CD4-positive, CD25-positive, alpha-beta regulatory T cell (primary cell): ENCODE data around the gene HELQ. TPM values are rescaled to one million over a fixed set of nuclear protein-coding genes. Genes with fewer than 3 reads are reported as not detected.

Experiments used
- ATAC-seq, 2 donors: fragments of 150-1000 bp; cut with Tn5 transposase; one replicate each; pipeline ENCODE4 v1.10.0; 2021; ENCODE audit warnings: low read depth in 2 of 2, moderate number of reproducible peaks in 2 of 2, moderate library complexity in 1 of 2
- DNase-seq, 3 donors: peaks; one replicate each; pipeline versions ENCODE4 v3.0.0 to v3.0.0-alpha.2; 2012 to 2022; ENCODE audit warnings: mixed read lengths in 1 of 3
- H3K27ac ChIP-seq: one replicate; pipeline ENCODE4 v1.7.0; 2013; ENCODE audit warnings: mild to moderate bottlenecking, low read length; ENCODE audit not compliant: insufficient read depth, poor library complexity, severe bottlenecking
- H3K27me3 ChIP-seq: one replicate; pipeline ENCODE4 v1.7.0; 2013; ENCODE audit warnings: low read length; ENCODE audit not compliant: control insufficient read depth, insufficient read depth
- H3K36me3 ChIP-seq: one replicate; pipeline ENCODE4 v1.7.0; 2013; ENCODE audit warnings: mild to moderate bottlenecking, low read length, moderate library complexity; ENCODE audit not compliant: control insufficient read depth, insufficient read depth
- H3K4me1 ChIP-seq: 2 replicates; pipeline ENCODE4 v1.7.0; 2013; ENCODE audit warnings: mild to moderate bottlenecking, low read length; ENCODE audit not compliant: insufficient read depth, control insufficient read depth, poor library complexity, severe bottlenecking
- H3K4me3 ChIP-seq: one replicate; pipeline ENCODE4 v1.7.0; 2013; ENCODE audit warnings: low read depth, mild to moderate bottlenecking, low read length, moderate library complexity
- H3K9me3 ChIP-seq, 2 experiments: 1 replicate in 1 of 2; 2 replicates in 1 of 2; pipeline ENCODE4 v1.7.0; 2013; ENCODE audit warnings: low read length in 2 of 2, mild to moderate bottlenecking in 1 of 2, moderate library complexity in 1 of 2; ENCODE audit not compliant: control insufficient read depth in 2 of 2
- H3K27ac Mint-ChIP-seq, 3 donors: one replicate each; pipeline ENCODE4 v1.8.0; 2020 to 2022; ENCODE audit warnings: mild to moderate bottlenecking in 3 of 3, mixed read lengths in 3 of 3, moderate library complexity in 2 of 3
- H3K27me3 Mint-ChIP-seq: one replicate; pipeline ENCODE4 v1.8.0; 2022; ENCODE audit warnings: mild to moderate bottlenecking, mixed read lengths
- H3K36me3 Mint-ChIP-seq: one replicate; pipeline ENCODE4 v1.8.0; 2020; ENCODE audit warnings: mixed read lengths
- H3K4me1 Mint-ChIP-seq, 4 donors: one replicate each; pipeline ENCODE4 v1.8.0; 2020 to 2022; ENCODE audit warnings: mixed read lengths in 4 of 4, mild to moderate bottlenecking in 1 of 4
- H3K4me3 Mint-ChIP-seq, 4 donors: one replicate each; pipeline ENCODE4 v1.8.0; 2020 to 2022; ENCODE audit warnings: mild to moderate bottlenecking in 4 of 4, mixed read lengths in 4 of 4, moderate library complexity in 3 of 4
- H3K9me3 Mint-ChIP-seq, 7 donors: one replicate each; pipeline ENCODE4 v1.8.0; 2020 to 2022; ENCODE audit warnings: mixed read lengths in 7 of 7, mild to moderate bottlenecking in 3 of 7, moderate library complexity in 2 of 7
- polyA plus RNA-seq, 4 donors: library from polyadenylated mRNA; unstranded; fragments of 300-500 nt; fragmentation: Illumina TruSeq; gene quantifications; one replicate each; pipeline ENCODE4 v1.2.3, GENCODE V29; 2021
- total RNA-seq: library from RNA; stranded (reverse); gene quantifications from one replicate; pipeline ENCODE4 v1.2.3, GENCODE V29; 2022

HELQ gene
- total and polyA plus RNA-seq, 5 donors from 2014 or later: 23.8 to 37.8 (median 27.1) TPM

- Mint-ChIP-seq H3K4me3 (no peak overlapping the region), H3K4me1 (peaks cover 0 to 16% (median 8%) of the 10 kb centered on the region in 4 donors), H3K27me3 (peaks cover 9% of the 10 kb centered on the region), H3K27ac (no peak overlapping the region), H3K9me3 (peaks cover 0 to 2% (median 0%) of the 10 kb centered on the region in 7 donors), H3K36me3 (no peaks in the 10 kb centered on the region)
- no peak for DNase-seq
- Histone ChIP-seq H3K4me3 (no peak overlapping the region), H3K4me1 (peaks cover 5% of the 10 kb centered on the region), H3K27ac (no peak overlapping the region), H3K9me3 (no peaks in the 10 kb centered on the region), H3K27me3 (no peaks in the 10 kb centered on the region), H3K36me3 (no peaks in the 10 kb centered on the region)
- no peak for ATAC-seq
Measured at GRCh38 chr4:83390944-83391343, 64.7 kb downstream of the HELQ start.

GRCh38 chr4:83389756-83390505 is 65.7 kb downstream of the HELQ start:
- H3K36me3 Mint-ChIP-seq: no peaks in the 10 kb centered on the region
- Histone ChIP-seq H3K36me3 (no peaks in the 10 kb centered on the region), H3K4me1 (peaks cover 5% of the 10 kb centered on the region), H3K27ac (no peak overlapping the region), H3K4me3 (no peak overlapping the region), H3K9me3 (no peaks in the 10 kb centered on the region), H3K27me3 (no peaks in the 10 kb centered on the region)
- peaks cover 0 to 2% (median 0%) of the 10 kb centered on the region in 7 donors for H3K9me3 Mint-ChIP-seq
- ATAC-seq (no peak), DNase-seq (no peak)
- peaks cover 0 to 16% (median 8%) of the 10 kb centered on the region in 4 donors for H3K4me1 Mint-ChIP-seq
- no peak overlapping the region for H3K4me3 Mint-ChIP-seq
- no peak overlapping the region for H3K27ac Mint-ChIP-seq
- H3K27me3 Mint-ChIP-seq: peaks cover 9% of the 10 kb centered on the region

- peaks cover 0 to 16% (median 8%) of the 10 kb centered on the region in 4 donors for H3K4me1 Mint-ChIP-seq
- Histone ChIP-seq H3K4me3 (no peak overlapping the region), H3K27me3 (no peaks in the 10 kb centered on the region), H3K4me1 (peaks cover 5% of the 10 kb centered on the region), H3K36me3 (no peaks in the 10 kb centered on the region), H3K9me3 (no peaks in the 10 kb centered on the region), H3K27ac (no peak overlapping the region)
- H3K4me3 Mint-ChIP-seq: no peak overlapping the region
- H3K27me3 Mint-ChIP-seq: peaks cover 9% of the 10 kb centered on the region
- peaks cover 0 to 2% (median 0%) of the 10 kb centered on the region in 7 donors for H3K9me3 Mint-ChIP-seq
- H3K27ac Mint-ChIP-seq: no peak overlapping the region
- DNase-seq (no peak), ATAC-seq (no peak)
- no peaks in the 10 kb centered on the region for H3K36me3 Mint-ChIP-seq
Measured at GRCh38 chr4:83389037-83389720, 66.4 kb downstream of the HELQ start.

- H3K4me3 Mint-ChIP-seq: no peak overlapping the region
- H3K9me3 ChIP-seq: no peaks in the 10 kb centered on the region
- peaks cover 5% of the 10 kb centered on the region for H3K4me1 ChIP-seq
- DNase-seq: peak in 2 of 3 donors; percentile 34 to 89
- H3K36me3 ChIP-seq: no peaks in the 10 kb centered on the region
- H3K4me3 ChIP-seq: no peak overlapping the region
- no peak overlapping the region for H3K27ac ChIP-seq
- H3K27me3 ChIP-seq: no peaks in the 10 kb centered on the region
- H3K27me3 Mint-ChIP-seq: peaks cover 9% of the 10 kb centered on the region
- H3K4me1 Mint-ChIP-seq: peaks cover 0 to 16% (median 8%) of the 10 kb centered on the region in 4 donors
- peaks cover 0 to 2% (median 0%) of the 10 kb centered on the region in 7 donors for H3K9me3 Mint-ChIP-seq
- no peaks in the 10 kb centered on the region for H3K36me3 Mint-ChIP-seq
- peak overlapping the region in 1 of 3 donors; percentile 87 for H3K27ac Mint-ChIP-seq
- ATAC-seq: peak; percentile 86 to 88
Measured at GRCh38 chr4:83388313-83388676, 67.3 kb downstream of the HELQ start.

GRCh38 chr4:83387476-83388312 is 67.9 kb downstream of the HELQ start:
- Histone ChIP-seq H3K9me3 (no peaks in the 10 kb centered on the region), H3K27ac (no peak overlapping the region), H3K4me1 (peaks cover 5% of the 10 kb centered on the region), H3K36me3 (no peaks in the 10 kb centered on the region), H3K4me3 (no peak overlapping the region), H3K27me3 (no peaks in the 10 kb centered on the region)
- Mint-ChIP-seq H3K4me3 (no peak overlapping the region), H3K27ac (peak overlapping the region; percentile 77 to 87 (median 84)), H3K9me3 (peaks cover 0 to 2% (median 0%) of the 10 kb centered on the region in 7 donors), H3K4me1 (peaks cover 0 to 16% (median 9%) of the 10 kb centered on the region in 4 donors), H3K36me3 (no peaks in the 10 kb centered on the region), H3K27me3 (peaks cover 9% of the 10 kb centered on the region)
- ATAC-seq: no peak
- DNase-seq: no peak

GRCh38 chr4:83387012-83387411 is 68.6 kb downstream of the HELQ start:
- Histone ChIP-seq H3K27ac (no peak overlapping the region), H3K4me1 (peaks cover 5% of the 10 kb centered on the region), H3K9me3 (no peaks in the 10 kb centered on the region), H3K36me3 (no peaks in the 10 kb centered on the region), H3K27me3 (no peaks in the 10 kb centered on the region), H3K4me3 (no peak overlapping the region)
- H3K4me3 Mint-ChIP-seq: no peak overlapping the region
- peaks cover 0 to 2% (median 0%) of the 10 kb centered on the region in 7 donors for H3K9me3 Mint-ChIP-seq
- ATAC-seq (no peak), DNase-seq (no peak)
- peak overlapping the region; percentile 77 to 87 (median 84) for H3K27ac Mint-ChIP-seq
- peaks cover 0 to 16% (median 12%) of the 10 kb centered on the region in 4 donors for H3K4me1 Mint-ChIP-seq
- peaks cover 9% of the 10 kb centered on the region for H3K27me3 Mint-ChIP-seq
- no peaks in the 10 kb centered on the region for H3K36me3 Mint-ChIP-seq

GRCh38 chr4:83382850-83383249 is 72.8 kb downstream of the HELQ start:
- no peak overlapping the region for H3K4me3 Mint-ChIP-seq

More at GRCh38 chr4:83382850-83383249, 72.8 kb downstream of the HELQ start:
- H3K36me3 Mint-ChIP-seq: no peaks in the 10 kb centered on the region
- Histone ChIP-seq H3K36me3 (no peaks in the 10 kb centered on the region), H3K27ac (no peak overlapping the region), H3K4me1 (no peaks in the 10 kb centered on the region), H3K27me3 (no peaks in the 10 kb centered on the region), H3K9me3 (peaks cover 14% of the 10 kb centered on the region in 2 experiments), H3K4me3 (no peak overlapping the region)
- peaks cover 2 to 16% (median 8%) of the 10 kb centered on the region in 7 donors for H3K9me3 Mint-ChIP-seq
- H3K27ac Mint-ChIP-seq: no peak overlapping the region
- ATAC-seq: no peak
- peaks cover 0 to 7% (median 5%) of the 10 kb centered on the region in 4 donors for H3K4me1 Mint-ChIP-seq
- DNase-seq: peak in 1 of 3 donors; percentile 37
- no peaks in the 10 kb centered on the region for H3K27me3 Mint-ChIP-seq
